IMR-90 (cell line): ENCODE results near the gene PHEX. TPM values are rescaled to one million over a fixed set of nuclear protein-coding genes. Genes with fewer than 3 reads are reported as not detected.

Experiments used
- ATAC-seq: fragments of 200-7000 bp; cut with Tn5 transposase; 2 replicates; pipeline ENCODE4 v1.9.1; 2020; ENCODE audit warnings: low read depth, mild to moderate bottlenecking, moderate library complexity
- BruUV-seq: library from RNA; stranded (reverse); fragments of 400-500 nt; replicated peaks from 2 replicates; lab custom pipeline; 2021; lab: Mats Ljungman, UMichigan
- CTCF ChIA-PET: fragments of 300-600 bp; formaldehyde crosslinking; extraction: SDS; loops from one replicate; lab custom pipeline; 2021; ENCODE audit warnings: antibody characterized with exemption; lab: Yijun Ruan, JAX
- POLR2A ChIA-PET: fragments of 300-600 bp; sonication (Branson Sonifier 250); formaldehyde crosslinking; loops from one replicate; lab custom pipeline; 2022; ENCODE audit warnings: antibody characterized with exemption; ENCODE audit not compliant: unreplicated experiment; lab: Charles Lee
- DNase-seq: peaks from one replicate; pipeline ENCODE4 v3.0.0; 2013
- H2AFZ ChIP-seq: replicated peaks from 2 replicates; pipeline ENCODE3; 2013; ENCODE audit warnings: low read length, mild to moderate bottlenecking; ENCODE audit not compliant: poor library complexity
- H2AK5ac ChIP-seq: 2 replicates; pipeline ENCODE4 v1.6.1; 2013; ENCODE audit warnings: low read depth, low read length, inconsistent platforms
- H2AK9ac ChIP-seq: replicated peaks from 2 replicates; pipeline ENCODE3; 2013; ENCODE audit warnings: mild to moderate bottlenecking, low read depth, low read length, moderate library complexity; ENCODE audit not compliant: poor library complexity
- H2BK120ac ChIP-seq: 2 replicates; pipeline ENCODE4 v1.6.1; 2013; ENCODE audit warnings: low read depth, low read length, inconsistent platforms
- H2BK15ac ChIP-seq: 3 replicates; pipeline ENCODE4 v1.6.1; 2013; ENCODE audit warnings: low read depth, low read length, inconsistent platforms
- H2BK20ac ChIP-seq: 2 replicates; pipeline ENCODE4 v1.6.1; 2013; ENCODE audit warnings: low read depth, mild to moderate bottlenecking, inconsistent platforms, low read length, moderate library complexity
- H2BK5ac ChIP-seq: 2 replicates; pipeline ENCODE4 v1.6.1; 2013; ENCODE audit warnings: mild to moderate bottlenecking, low read depth, low read length, inconsistent platforms; ENCODE audit not compliant: poor library complexity, severe bottlenecking
- H3K14ac ChIP-seq: replicated peaks from 2 replicates; pipeline ENCODE4 v1.6.1; 2013; ENCODE audit warnings: low read depth, low read length, inconsistent platforms
- H3K18ac ChIP-seq: 2 replicates; pipeline ENCODE4 v1.6.1; 2013; ENCODE audit warnings: low read depth, low read length, control low read depth
- H3K23ac ChIP-seq: 2 replicates; pipeline ENCODE4 v1.6.1; 2013; ENCODE audit warnings: low read depth, low read length, inconsistent platforms
- H3K27ac ChIP-seq: 2 replicates; pipeline ENCODE4 v1.5.1; 2013; ENCODE audit warnings: mild to moderate bottlenecking, control low read depth, low read length; ENCODE audit not compliant: insufficient read depth
- H3K27me3 ChIP-seq: 2 replicates; pipeline ENCODE4 v1.6.1; 2013; ENCODE audit warnings: low read length; ENCODE audit not compliant: control insufficient read depth, insufficient read depth
- H3K36me3 ChIP-seq: 2 replicates; pipeline ENCODE4 v1.6.1; 2013; ENCODE audit warnings: low read length, mixed read lengths; ENCODE audit not compliant: control insufficient read depth, insufficient read depth
- H3K4ac ChIP-seq: 2 replicates; pipeline ENCODE4 v1.6.1; 2013; ENCODE audit warnings: low read depth, low read length, inconsistent platforms
- H3K4me1 ChIP-seq: 2 replicates; pipeline ENCODE4 v1.6.1; 2013; ENCODE audit warnings: low read length, mixed read lengths; ENCODE audit not compliant: control insufficient read depth, insufficient read depth
- H3K4me2 ChIP-seq: 2 replicates; pipeline ENCODE4 v1.6.1; 2013; ENCODE audit warnings: low read depth, mild to moderate bottlenecking, control low read depth, low read length, moderate library complexity
- H3K4me3 ChIP-seq: 2 replicates; pipeline ENCODE4 v1.5.1; 2013; ENCODE audit warnings: low read depth, mild to moderate bottlenecking, control low read depth, low read length, moderate library complexity; ENCODE audit not compliant: insufficient read depth
- H3K56ac ChIP-seq: 2 replicates; pipeline ENCODE4 v1.6.1; 2013; ENCODE audit warnings: low read length, inconsistent platforms; ENCODE audit not compliant: insufficient read depth; ENCODE audit errors: extremely low read depth
- H3K79me1 ChIP-seq, 2 experiments: 2 replicates each; pipeline ENCODE4 v1.6.1; 2013; ENCODE audit warnings: low read length in 2 of 2, inconsistent platforms in 1 of 2, low read depth in 1 of 2
- H3K9ac ChIP-seq: 2 replicates; pipeline ENCODE4 v1.6.1; 2013; ENCODE audit warnings: low read depth, low read length, control low read depth
- H3K9me1 ChIP-seq: 2 replicates; pipeline ENCODE4 v1.6.1; 2013; ENCODE audit warnings: low read length, inconsistent platforms; ENCODE audit not compliant: insufficient read depth
- H3K9me3 ChIP-seq: 2 replicates; pipeline ENCODE4 v1.6.1; 2013; ENCODE audit warnings: low read length; ENCODE audit not compliant: control insufficient read depth, insufficient read depth
- H4K20me1 ChIP-seq: 2 replicates; pipeline ENCODE4 v1.6.1; 2013; ENCODE audit warnings: low read length, inconsistent platforms; ENCODE audit not compliant: insufficient read depth
- H4K5ac ChIP-seq: 2 replicates; pipeline ENCODE4 v1.6.1; 2013; ENCODE audit warnings: mild to moderate bottlenecking, low read depth, low read length, control low read depth
- H4K8ac ChIP-seq, 2 experiments: 2 replicates each; pipeline ENCODE4 v1.6.1; 2013; ENCODE audit warnings: low read depth in 2 of 2, low read length in 2 of 2, control low read depth in 1 of 2, inconsistent platforms in 1 of 2
- H4K91ac ChIP-seq: 2 replicates; pipeline ENCODE4 v1.6.1; 2013; ENCODE audit warnings: low read depth, low read length, inconsistent platforms; ENCODE audit not compliant: insufficient read depth
- BHLHE40 ChIP-seq: fragments of 150-350 bp; IDR thresholded peaks from 2 replicates; pipeline ENCODE4 v1.6.1; 2016; ENCODE audit warnings: mild to moderate bottlenecking, low read depth, low read length
- CEBPB ChIP-seq: IDR thresholded peaks from 2 replicates; pipeline ENCODE4 v1.6.1; 2012; ENCODE audit warnings: low read depth, low read length, improper control_type of control experiment
- ELK1 ChIP-seq: fragments of 150-350 bp; IDR thresholded peaks from 2 replicates; pipeline ENCODE4 v1.6.1; 2016; ENCODE audit warnings: low read depth, mild to moderate bottlenecking, low read length, moderate library complexity, borderline replicate concordance
- FOS ChIP-seq: fragments of 150-350 bp; IDR thresholded peaks from 2 replicates; pipeline ENCODE4 v1.6.1; 2016; ENCODE audit warnings: low read depth, low read length
- MAFK ChIP-seq: IDR thresholded peaks from 2 replicates; pipeline ENCODE4 v1.6.1; 2012; ENCODE audit warnings: low read depth, low read length, improper control_type of control experiment
- MAZ ChIP-seq: IDR thresholded peaks from 2 replicates; pipeline ENCODE4 v1.6.1; 2012; ENCODE audit warnings: low read depth, mild to moderate bottlenecking, low read length, improper control_type of control experiment, moderate library complexity, borderline replicate concordance
- MXI1 ChIP-seq: IDR thresholded peaks from 2 replicates; pipeline ENCODE4 v1.6.1; 2012; ENCODE audit warnings: low read depth, mild to moderate bottlenecking, low read length, moderate library complexity, borderline replicate concordance
- NFE2L2 ChIP-seq: fragments of 150-350 bp; IDR thresholded peaks from 2 replicates; pipeline ENCODE4 v1.6.1; 2016; ENCODE audit warnings: low read depth, mild to moderate bottlenecking, low read length
- POLR2A ChIP-seq: IDR thresholded peaks from 2 replicates; pipeline ENCODE4 v1.6.1; 2012; ENCODE audit warnings: mild to moderate bottlenecking, low read depth, low read length
- RAD21 ChIP-seq: IDR thresholded peaks from 2 replicates; pipeline ENCODE4 v1.6.1; 2012; ENCODE audit warnings: low read length, improper control_type of control experiment
- SMC3 ChIP-seq: fragments of 150-350 bp; IDR thresholded peaks from 2 replicates; pipeline ENCODE4 v1.6.1; 2016; ENCODE audit warnings: low read depth, mild to moderate bottlenecking, antibody characterized with exemption, low read length, moderate library complexity
- WGBS, 2 experiments: methylation state at CpG; one replicate each; pipeline versions ENCODE4 v1.1.5 to v1.1.7; 2013; ENCODE audit warnings: missing lambda C conversion rate in 2 of 2; ENCODE audit not compliant: insufficient read length in 1 of 2; ENCODE audit errors: extremely low coverage in 2 of 2; 5-methylcytosine and 5-hydroxymethylcytosine counted together
- dilution Hi-C: fragments of 300-500 bp; cut with HindIII; formaldehyde crosslinking; loops from one replicate; pipeline ENCODE4 v1.14.3; 2018; ENCODE audit warnings: low sequenced_read_pairs; ENCODE audit not compliant: unreplicated experiment
- in situ Hi-C: fragments of 300-500 bp; cut with MboI; formaldehyde crosslinking; loops from 3 replicates; pipeline ENCODE4 v1.14.3; 2019; ENCODE audit warnings: low sequenced_read_pairs, inconsistent platforms, mixed read lengths
- intact Hi-C: fragments of 100-400 bp; cut with micrococcal nuclease; formaldehyde crosslinking; loops from 2 replicates; pipeline ENCODE4 v1.10.0; 2022
- polyA plus RNA-seq, 3 experiments: library from polyadenylated mRNA; depleted of rRNA; stranded (reverse); fragments of >200 nt; gene quantifications; 2 replicates each; pipeline ENCODE4 v1.2.3, GENCODE V29; 2012; ENCODE audit warnings: low replicate concordance in 1 of 3
- total RNA-seq: library from RNA; depleted of rRNA; stranded (reverse); fragments of >200 nt; gene quantifications from 2 replicates; pipeline ENCODE4 v1.2.3, GENCODE V29; 2012

PHEX gene
- total and polyA plus RNA-seq, 2 of the 4 experiments (the other 2 are of a cell fraction), result 0.10 to 0.18 TPM

GRCh38 chrX:22139822-22140221, 107.7 kb downstream of the PHEX start:
- no peak overlapping the region for H3K9ac ChIP-seq
- POLR2A ChIA-PET, result no interaction called here
- no peaks in the 10 kb centered on the region for H3K79me1 ChIP-seq
- no peak overlapping the region for H4K91ac ChIP-seq
- no peak overlapping the region for H2BK15ac ChIP-seq
- no TSS peak for BruUV-seq
- H2BK5ac ChIP-seq, result no peak overlapping the region
- no peak for DNase-seq
- H2AFZ ChIP-seq, result no peak overlapping the region
- dilution Hi-C loops (no loop called here), intact Hi-C loops (loop anchor here (5.0 to 10.0 kb wide), 2 partner anchors 495 to 867 kb away; no protein-coding TSS in a partner anchor), in situ Hi-C loops (no loop called here)
- H2AK9ac ChIP-seq, result no peak overlapping the region
- TF ChIP-seq BHLHE40 (no peak), NFE2L2 (no peak), ELK1 (no peak), FOS (no peak), MXI1 (no peak), CEBPB (no peak), POLR2A (no peak), MAFK (no peak), MAZ (no peak), SMC3 (no peak), RAD21 (no peak)
- CTCF ChIA-PET, result interaction anchor here (0.7 kb wide), 1 partner anchor 908 kb away, joined by 3 read pairs; no protein-coding TSS in a partner anchor
- H2BK120ac ChIP-seq, result no peak overlapping the region
- H3K23ac ChIP-seq, result no peak overlapping the region
- no peak overlapping the region for H3K56ac ChIP-seq
- no peaks in the 10 kb centered on the region for H4K20me1 ChIP-seq
- H3K27me3 ChIP-seq, result no peaks in the 10 kb centered on the region
- ATAC-seq, result no peak
- no peak overlapping the region for H4K8ac ChIP-seq
- peaks cover 5% of the 10 kb centered on the region; the same call in 1 of the 2 replicates for H3K9me1 ChIP-seq
- no peaks in the 10 kb centered on the region for H3K36me3 ChIP-seq
- H3K9me3 ChIP-seq, result no peaks in the 10 kb centered on the region
- no peak overlapping the region for H3K4me3 ChIP-seq
- H3K4me2 ChIP-seq, result no peak overlapping the region
- no CpG with 5 or more reads among the region's 1 CpG for WGBS, 2 experiments
- no peak overlapping the region for H3K4ac ChIP-seq
- H2AK5ac ChIP-seq, result no peak overlapping the region
- H3K14ac ChIP-seq, result no peak overlapping the region
- H3K18ac ChIP-seq, result no peak overlapping the region
- peaks cover 5% of the 10 kb centered on the region for H3K4me1 ChIP-seq
- no peak overlapping the region for H4K5ac ChIP-seq
- H3K27ac ChIP-seq, result no peak overlapping the region
- no peak overlapping the region for H2BK20ac ChIP-seq
